ENCODE measurements around the gene OSCP1. TPM values are rescaled to one million over a fixed set of nuclear protein-coding genes. Genes with fewer than 3 reads are reported as not detected.
A peak's percentile ranks its signal among the peaks of the same experiment; 100 is the strongest.

OSCP1 gene
- total and polyA plus RNA-seq, 8 donors, result 9.3 to 23.4 (median 14.5) TPM

- Histone ChIP-seq H3K27me3 (no peaks in the 10 kb centered on the region), H3K27ac (peak within 1 kb of the TSS; percentile 91 to 93), H3K9me3 (no peaks in the 10 kb centered on the region), H3K4me3 (peak within 1 kb of the TSS; percentile 91 to 94), H3K36me3 (peaks cover 0 to 55% of the 10 kb centered on the region in 2 donors), H3K4me1 (peaks cover 16 to 50% of the 10 kb centered on the region in 2 donors)
- peak; percentile 97 for ATAC-seq
- DNase-seq, result peak; percentile 94 to 98 (median 97)
- intact Hi-C loops (cut with DNase I), result no loop called here
- TF ChIP-seq, protein P1, sequence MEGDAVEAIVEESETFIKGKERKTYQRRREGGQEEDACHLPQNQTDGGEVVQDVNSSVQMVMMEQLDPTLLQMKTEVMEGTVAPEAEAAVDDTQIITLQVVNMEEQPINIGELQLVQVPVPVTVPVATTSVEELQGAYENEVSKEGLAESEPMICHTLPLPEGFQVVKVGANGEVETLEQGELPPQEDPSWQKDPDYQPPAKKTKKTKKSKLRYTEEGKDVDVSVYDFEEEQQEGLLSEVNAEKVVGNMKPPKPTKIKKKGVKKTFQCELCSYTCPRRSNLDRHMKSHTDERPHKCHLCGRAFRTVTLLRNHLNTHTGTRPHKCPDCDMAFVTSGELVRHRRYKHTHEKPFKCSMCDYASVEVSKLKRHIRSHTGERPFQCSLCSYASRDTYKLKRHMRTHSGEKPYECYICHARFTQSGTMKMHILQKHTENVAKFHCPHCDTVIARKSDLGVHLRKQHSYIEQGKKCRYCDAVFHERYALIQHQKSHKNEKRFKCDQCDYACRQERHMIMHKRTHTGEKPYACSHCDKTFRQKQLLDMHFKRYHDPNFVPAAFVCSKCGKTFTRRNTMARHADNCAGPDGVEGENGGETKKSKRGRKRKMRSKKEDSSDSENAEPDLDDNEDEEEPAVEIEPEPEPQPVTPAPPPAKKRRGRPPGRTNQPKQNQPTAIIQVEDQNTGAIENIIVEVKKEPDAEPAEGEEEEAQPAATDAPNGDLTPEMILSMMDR (IDR thresholded peaks at IDR 0.05), result no peak
These were observed 13.8 kb upstream of the OSCP1 start, which contains the start of gene MRPS15 for GRCh38 chr1:36463803-36464604. TSS of gene MRPS15 (minus strand) at chr1:36464384. CDS start at chr1:36464275, 109 bp downstream.

DNA sequence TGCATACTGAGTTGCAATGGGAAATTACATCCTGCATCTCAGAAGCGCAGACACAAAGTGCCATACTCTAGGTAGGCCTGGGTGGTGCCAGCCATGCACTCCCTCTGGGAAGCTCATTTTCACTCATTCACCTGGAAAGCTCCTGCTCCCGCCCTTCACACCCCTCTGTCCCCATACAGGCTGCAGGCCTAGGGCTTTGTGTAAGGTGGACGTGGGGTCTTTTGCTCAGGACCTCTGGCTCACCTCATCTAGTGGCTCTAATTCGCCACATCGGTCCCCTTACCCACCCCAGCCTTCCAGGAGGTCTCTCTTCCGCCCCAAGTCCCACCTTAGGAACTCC is 13.2 kb upstream of the OSCP1 start:
- TF ChIP-seq, protein P1 (IDR thresholded peaks at IDR 0.05), result no peak
- peak overlapping the region; percentile 91 to 94 for H3K4me3 ChIP-seq
- no peaks in the 10 kb centered on the region for H3K9me3 ChIP-seq
- H3K27me3 ChIP-seq, result no peaks in the 10 kb centered on the region
- peak overlapping the region in 1 of 2 donors; percentile 91 for H3K27ac ChIP-seq
- intact Hi-C loops (cut with DNase I), result no loop called here
- peaks cover 16 to 56% of the 10 kb centered on the region in 2 donors for H3K4me1 ChIP-seq
- H3K36me3 ChIP-seq, result peaks cover 0 to 55% of the 10 kb centered on the region in 2 donors
- DNase-seq, result no peak
- no peak for ATAC-seq

DNA sequence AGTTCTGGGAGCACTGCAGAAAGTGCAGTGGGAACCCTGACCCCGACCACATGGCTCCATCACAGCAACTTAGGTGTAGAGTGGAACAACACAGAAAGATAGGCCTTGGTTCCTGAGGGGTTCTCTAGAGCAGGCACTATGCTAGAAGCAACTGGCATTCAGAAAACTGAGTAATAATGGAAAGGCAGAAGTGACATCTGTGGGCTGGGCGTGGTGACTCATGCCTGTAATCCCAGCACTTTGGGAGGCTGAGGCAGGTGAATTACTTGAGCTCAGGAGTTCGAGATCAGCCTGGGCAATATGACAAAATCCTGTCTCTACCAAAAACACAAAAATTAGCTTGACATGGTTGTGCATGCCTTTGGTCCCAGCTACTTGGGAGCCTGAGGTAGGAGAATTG is 8.7 kb upstream of the OSCP1 start:
- DNase-seq, result no peak
- TF ChIP-seq, protein P1 (IDR thresholded peaks at IDR 0.05), result no peak
- Histone ChIP-seq H3K36me3 (peaks cover 0 to 77% of the 10 kb centered on the region in 2 donors), H3K27me3 (no peaks in the 10 kb centered on the region), H3K27ac (peak overlapping the region in 1 of 2 donors; percentile 76), H3K4me3 (no peak overlapping the region), H3K9me3 (no peaks in the 10 kb centered on the region), H3K4me1 (peaks cover 5 to 58% of the 10 kb centered on the region in 2 donors)
- intact Hi-C loops (cut with DNase I), result no loop called here
- ATAC-seq, result peak; percentile 3

- peak overlapping the region in 1 of 2 donors; percentile 76 for H3K27ac ChIP-seq
- intact Hi-C loops (cut with DNase I), result no loop called here
- no peaks in the 10 kb centered on the region for H3K9me3 ChIP-seq
- TF ChIP-seq, protein P1 (IDR thresholded peaks at IDR 0.05), result no peak
- no peaks in the 10 kb centered on the region for H3K27me3 ChIP-seq
- no peak for DNase-seq
- H3K4me1 ChIP-seq, result peaks cover 0 to 47% of the 10 kb centered on the region in 2 donors
- no peak overlapping the region for H3K4me3 ChIP-seq
- ATAC-seq, result peak; percentile 77
- H3K36me3 ChIP-seq, result peaks cover 0 to 77% of the 10 kb centered on the region in 2 donors
These were observed 7.4 kb upstream of the OSCP1 start for GRCh38 chr1:36457691-36458090.

DNA sequence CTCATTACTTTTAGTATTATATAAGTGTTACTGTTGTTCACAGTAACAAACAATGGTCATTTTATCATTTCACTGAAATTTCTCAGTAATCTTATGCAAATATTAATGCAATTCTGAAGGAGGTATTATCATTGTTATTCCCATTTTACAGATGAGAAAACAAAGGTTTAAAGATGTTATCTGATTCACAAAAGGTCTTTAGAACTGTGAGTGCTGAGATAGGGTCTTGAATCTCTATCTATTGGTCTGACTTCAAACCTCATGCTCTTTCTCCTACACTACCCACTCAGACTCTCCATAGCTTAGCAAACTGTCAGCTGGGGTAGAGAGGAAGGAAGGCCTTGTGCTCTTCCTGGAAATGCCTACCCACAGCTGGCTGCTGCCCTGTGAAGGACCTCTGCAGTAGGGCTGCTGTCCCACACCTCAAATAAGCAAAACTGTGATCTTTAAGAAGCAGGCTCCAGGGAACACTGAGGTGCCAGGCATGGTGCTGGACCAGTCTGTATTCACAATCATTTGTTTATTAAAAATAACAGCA is 6.2 kb upstream of the OSCP1 start:
- TF ChIP-seq, protein P1 (IDR thresholded peaks at IDR 0.05), result no peak
- H3K4me1 ChIP-seq, result peaks cover 0 to 41% of the 10 kb centered on the region in 2 donors
- no peak overlapping the region for H3K4me3 ChIP-seq
- H3K36me3 ChIP-seq, result peaks cover 0 to 74% of the 10 kb centered on the region in 2 donors
- DNase-seq, result no peak
- peak overlapping the region in 1 of 2 donors; percentile 28 for H3K27ac ChIP-seq
- H3K27me3 ChIP-seq, result no peaks in the 10 kb centered on the region
- no peaks in the 10 kb centered on the region for H3K9me3 ChIP-seq
- no peak for ATAC-seq
- intact Hi-C loops (cut with DNase I), result no loop called here
